ENCODE data around the gene GNPTAB.

GRCh38 chr12:101878243-101878821 is 47.6 kb upstream of the GNPTAB start:
- TF ChIP-seq CTCF (conservative IDR thresholded peaks at IDR 0.05; ENCODE audit: low read depth, low read length) (no peak), MAZ (IDR thresholded peaks at IDR 0.05; ENCODE audit: borderline replicate concordance, low read depth, low read length) (no peak), POLR2A (IDR thresholded peaks at IDR 0.05; ENCODE audit: low read depth, low read length) (no peak), RAD21 (IDR thresholded peaks at IDR 0.05; ENCODE audit: low read length) (no peak)
